Measurements from ENCODE around the gene RAB37. TPM values are rescaled to one million over a fixed set of nuclear protein-coding genes. Genes with fewer than 3 reads are reported as not detected.

RAB37 gene
- total and polyA plus RNA-seq, 9 of the 15 experiments (the other 6 are each of a cell fraction or from before 2014, with no cell fraction given), result 0.03 to 0.27 (median 0.11) TPM; not detected in 4

- TF ChIP-seq, protein P1, sequence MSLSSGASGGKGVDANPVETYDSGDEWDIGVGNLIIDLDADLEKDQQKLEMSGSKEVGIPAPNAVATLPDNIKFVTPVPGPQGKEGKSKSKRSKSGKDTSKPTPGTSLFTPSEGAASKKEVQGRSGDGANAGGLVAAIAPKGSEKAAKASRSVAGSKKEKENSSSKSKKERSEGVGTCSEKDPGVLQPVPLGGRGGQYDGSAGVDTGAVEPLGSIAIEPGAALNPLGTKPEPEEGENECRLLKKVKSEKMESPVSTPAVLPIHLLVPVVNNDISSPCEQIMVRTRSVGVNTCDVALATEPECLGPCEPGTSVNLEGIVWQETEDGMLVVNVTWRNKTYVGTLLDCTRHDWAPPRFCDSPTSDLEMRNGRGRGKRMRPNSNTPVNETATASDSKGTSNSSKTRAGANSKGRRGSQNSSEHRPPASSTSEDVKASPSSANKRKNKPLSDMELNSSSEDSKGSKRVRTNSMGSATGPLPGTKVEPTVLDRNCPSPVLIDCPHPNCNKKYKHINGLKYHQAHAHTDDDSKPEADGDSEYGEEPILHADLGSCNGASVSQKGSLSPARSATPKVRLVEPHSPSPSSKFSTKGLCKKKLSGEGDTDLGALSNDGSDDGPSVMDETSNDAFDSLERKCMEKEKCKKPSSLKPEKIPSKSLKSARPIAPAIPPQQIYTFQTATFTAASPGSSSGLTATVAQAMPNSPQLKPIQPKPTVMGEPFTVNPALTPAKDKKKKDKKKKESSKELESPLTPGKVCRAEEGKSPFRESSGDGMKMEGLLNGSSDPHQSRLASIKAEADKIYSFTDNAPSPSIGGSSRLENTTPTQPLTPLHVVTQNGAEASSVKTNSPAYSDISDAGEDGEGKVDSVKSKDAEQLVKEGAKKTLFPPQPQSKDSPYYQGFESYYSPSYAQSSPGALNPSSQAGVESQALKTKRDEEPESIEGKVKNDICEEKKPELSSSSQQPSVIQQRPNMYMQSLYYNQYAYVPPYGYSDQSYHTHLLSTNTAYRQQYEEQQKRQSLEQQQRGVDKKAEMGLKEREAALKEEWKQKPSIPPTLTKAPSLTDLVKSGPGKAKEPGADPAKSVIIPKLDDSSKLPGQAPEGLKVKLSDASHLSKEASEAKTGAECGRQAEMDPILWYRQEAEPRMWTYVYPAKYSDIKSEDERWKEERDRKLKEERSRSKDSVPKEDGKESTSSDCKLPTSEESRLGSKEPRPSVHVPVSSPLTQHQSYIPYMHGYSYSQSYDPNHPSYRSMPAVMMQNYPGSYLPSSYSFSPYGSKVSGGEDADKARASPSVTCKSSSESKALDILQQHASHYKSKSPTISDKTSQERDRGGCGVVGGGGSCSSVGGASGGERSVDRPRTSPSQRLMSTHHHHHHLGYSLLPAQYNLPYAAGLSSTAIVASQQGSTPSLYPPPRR (CRISPR knock-in tag; IDR thresholded peaks at IDR 0.05; ENCODE audit: borderline replicate concordance), result peak; percentile 61; the same call in 1 of the 2 replicates
- TF ChIP-seq NBN (IDR thresholded peaks at IDR 0.05; ENCODE audit: low read depth) (peak; percentile 35; the same call in 1 of the 2 replicates), PML (IDR thresholded peaks at IDR 0.05; ENCODE audit: low read length) (peak; percentile 44; the same call in 1 of the 2 replicates), KDM1A (IDR thresholded peaks at IDR 0.05) (peak; percentile 96 to 97), CTBP1 (IDR thresholded peaks at IDR 0.05; ENCODE audit: borderline replicate concordance) (peak; percentile 84), ZNF589 (CRISPR knock-in tag; IDR thresholded peaks at IDR 0.05; ENCODE audit: low read depth) (0 out of 2 replicates have a peak, but pooled peaks have one; percentile 16), DDX20 (tag; IDR thresholded peaks at IDR 0.05; ENCODE audit: low read depth) (no peak), ZNF395 (CRISPR knock-in tag; IDR thresholded peaks at IDR 0.05) (peak; percentile 89), TEAD4 (IDR thresholded peaks at IDR 0.05; ENCODE audit: low read length) (peak; percentile 90), TEAD4 (CRISPR knock-in tag; IDR thresholded peaks at IDR 0.05; ENCODE audit: borderline replicate concordance) (no peak), SMAD3 (CRISPR knock-in tag; conservative IDR thresholded peaks at IDR 0.05) (peak; percentile 71; the same call in 1 of the 2 replicates), ZNF584 (CRISPR knock-in tag; IDR thresholded peaks at IDR 0.05; ENCODE audit: low read depth) (peak; percentile 53; the same call in 1 of the 2 replicates), EHMT2 (IDR thresholded peaks at IDR 0.05) (no peak), HEY1 (CRISPR knock-in tag; IDR thresholded peaks at IDR 0.05; ENCODE audit: borderline replicate concordance) (peak; percentile 76; the same call in 1 of the 2 replicates), SAFB2 (IDR thresholded peaks at IDR 0.05; ENCODE audit: borderline replicate concordance, low read depth, low read length, severe bottlenecking) (no peak), NCOR1 (IDR thresholded peaks at IDR 0.05) (peak; percentile 80), ESRRA (IDR thresholded peaks at IDR 0.05; ENCODE audit: borderline replicate concordance, low read depth) (peak; percentile 92; the same call in 1 of the 2 replicates), SMC3 (conservative IDR thresholded peaks at IDR 0.05; ENCODE audit: insufficient read depth, low read depth, low read length) (no peak), KLF16 (IDR thresholded peaks at IDR 0.05) (peak; percentile 94), PRMT5 (CRISPR knock-in tag; IDR thresholded peaks at IDR 0.05) (no peak), HDAC1 (IDR thresholded peaks at IDR 0.05) (peak in 1 of 2 experiments; percentile 86; a peak in 2 of 4 replicates), DPF2 (IDR thresholded peaks at IDR 0.05) (peak; percentile 75), ZFPM2 (CRISPR knock-in tag; IDR thresholded peaks at IDR 0.05) (no peak), MLLT1 (IDR thresholded peaks at IDR 0.05) (peak in 1 of 2 experiments; percentile 97; a peak in 2 of 4 replicates)
Observed at GRCh38 chr17:74715144-74715543, 21.9 kb upstream of the RAB37 start (continued).

All from K562 (cell line).